SU-DHL-6 (cell line): Measurements from ENCODE around the gene EYA2.

Source experiments
- H2AFZ ChIP-seq: fragments of 200-600 bp; sonication (generic); 2 replicates; pipeline ENCODE4 v1.6.1; 2014; ENCODE audit warnings: low read depth, mild to moderate bottlenecking, moderate library complexity, mixed read lengths, antibody characterized with exemption, low read length; ENCODE audit not compliant: severe bottlenecking
- H3F3A ChIP-seq: fragments of 200-600 bp; shearing (Covaris generic); 2 replicates; pipeline ENCODE4 v1.6.0; 2016; ENCODE audit warnings: antibody characterized with exemption, mild to moderate bottlenecking; ENCODE audit not compliant: insufficient read depth
- H3K27ac ChIP-seq: fragments of 200-600 bp; sonication (generic); 2 replicates; pipeline ENCODE4 v1.5.1; 2016; ENCODE audit warnings: low read depth, mild to moderate bottlenecking, low read length, moderate library complexity, mixed read lengths
- H3K27me3 ChIP-seq: fragments of 200-600 bp; sonication (generic), shearing (Covaris generic); 2 replicates; pipeline ENCODE4 v1.6.0; 2014; ENCODE audit warnings: mild to moderate bottlenecking, low read length
- H3K36me3 ChIP-seq: fragments of 200-600 bp; sonication (generic); 2 replicates; pipeline ENCODE4 v1.6.1; 2014; ENCODE audit warnings: mild to moderate bottlenecking, low read length, mixed read lengths
- H3K4me2 ChIP-seq: fragments of 300-600, 200-600 bp; shearing (Covaris generic), sonication (generic); 2 replicates; pipeline ENCODE4 v1.6.0; 2014; ENCODE audit warnings: low read length, low read depth, mild to moderate bottlenecking; ENCODE audit not compliant: poor library complexity, severe bottlenecking
- H3K4me3 ChIP-seq: fragments of 200-600 bp; sonication (generic); 2 replicates; pipeline ENCODE4 v1.5.1; 2014; ENCODE audit warnings: antibody characterized with exemption, low read length, mild to moderate bottlenecking, mixed read lengths; ENCODE audit not compliant: insufficient read depth, poor library complexity, severe bottlenecking
- H3K79me2 ChIP-seq: fragments of 200-600 bp; sonication (generic); 2 replicates; pipeline ENCODE4 v1.6.1; 2014; ENCODE audit warnings: mild to moderate bottlenecking, low read length, moderate library complexity; ENCODE audit not compliant: insufficient read depth
- H3K9ac ChIP-seq: fragments of 200-600 bp; sonication (generic); 2 replicates; pipeline ENCODE4 v1.7.0; 2014; ENCODE audit warnings: mild to moderate bottlenecking, low read length
- H3K9me2 ChIP-seq: fragments of 200-600 bp; sonication (generic); replicated peaks from 2 replicates; pipeline ENCODE4 v1.6.1; 2014; ENCODE audit warnings: low read length; ENCODE audit not compliant: insufficient read depth
- H3K9me3 ChIP-seq: fragments of 200-600 bp; sonication (generic); 2 replicates; pipeline ENCODE4 v1.6.1; 2014; ENCODE audit warnings: low read length, mixed read lengths; ENCODE audit not compliant: insufficient read depth
- H4K20me1 ChIP-seq: fragments of 200-600 bp; sonication (generic); 2 replicates; pipeline ENCODE4 v1.6.1; 2014; ENCODE audit warnings: low read depth, mild to moderate bottlenecking, antibody characterized with exemption, low read length, moderate library complexity, mixed read lengths
- CTCF ChIP-seq: fragments of 200-600 bp; sonication (generic); IDR thresholded peaks from one replicate; pipeline ENCODE4 v1.5.1; 2017; ENCODE audit warnings: antibody characterized with exemption, mild to moderate bottlenecking, low read length, moderate library complexity; ENCODE audit not compliant: insufficient read depth, poor library complexity, severe bottlenecking
- EZH2phosphoT487 ChIP-seq: fragments of 200-600 bp; sonication (generic), shearing (Covaris generic); conservative IDR thresholded peaks from 2 replicates; pipeline ENCODE4 v1.6.1; 2018; ENCODE audit warnings: mild to moderate bottlenecking, antibody characterized with exemption, low read length, moderate library complexity, mixed read lengths

The EYA2 gene

GRCh38 chr20:47191956-47192355 lies 297.3 kb downstream of the EYA2 start:
- Histone ChIP-seq H3K9me2 (no peaks in the 10 kb centered on the region), H3K9me3 (no peaks in the 10 kb centered on the region), H3K79me2 (no peaks in the 10 kb centered on the region), H3K36me3 (no peaks in the 10 kb centered on the region), H2AFZ (no peak overlapping the region), H3K9ac (no peak overlapping the region), H3K4me3 (no peak overlapping the region), H3K4me2 (no peak overlapping the region), H3K27ac (no peak overlapping the region), H3F3A (no peaks in the 10 kb centered on the region), H4K20me1 (no peaks in the 10 kb centered on the region), H3K27me3 (no peaks in the 10 kb centered on the region)
- TF ChIP-seq CTCF (no peak), EZH2phosphoT487 (no peak)

- no peaks in the 10 kb centered on the region for H3K36me3 ChIP-seq
- H3K27ac ChIP-seq: no peak overlapping the region
- H3F3A ChIP-seq: no peaks in the 10 kb centered on the region
- H3K9me3 ChIP-seq: no peaks in the 10 kb centered on the region
- no peak overlapping the region for H2AFZ ChIP-seq
- H4K20me1 ChIP-seq: no peaks in the 10 kb centered on the region
- H3K4me3 ChIP-seq: no peak overlapping the region
- H3K4me2 ChIP-seq: no peak overlapping the region
- no peaks in the 10 kb centered on the region for H3K27me3 ChIP-seq
- TF ChIP-seq EZH2phosphoT487 (no peak), CTCF (no peak)
- H3K9ac ChIP-seq: no peak overlapping the region
- H3K79me2 ChIP-seq: no peaks in the 10 kb centered on the region
- H3K9me2 ChIP-seq: no peaks in the 10 kb centered on the region
These were observed 300.9 kb downstream of the EYA2 start for GRCh38 chr20:47195573-47195972.

GRCh38 chr20:47196091-47197081 lies 301.7 kb downstream of the EYA2 start:
- peak overlapping the region; percentile 97 for H2AFZ ChIP-seq
- H3K4me3 ChIP-seq: no peak overlapping the region
- H3K9me2 ChIP-seq: no peaks in the 10 kb centered on the region
- H3K9me3 ChIP-seq: no peaks in the 10 kb centered on the region
- no peak for TF ChIP-seq EZH2phosphoT487
- TF ChIP-seq CTCF: peak; percentile 91
- H4K20me1 ChIP-seq: no peaks in the 10 kb centered on the region
- H3K79me2 ChIP-seq: no peaks in the 10 kb centered on the region
- peak overlapping the region; percentile 44 for H3K4me2 ChIP-seq
- no peaks in the 10 kb centered on the region for H3K36me3 ChIP-seq
- no peak overlapping the region for H3K27ac ChIP-seq
- no peaks in the 10 kb centered on the region for H3K27me3 ChIP-seq
- H3F3A ChIP-seq: no peaks in the 10 kb centered on the region
- H3K9ac ChIP-seq: peak overlapping the region; percentile 27; the same call in 1 of the 2 replicates
